Measurements from ENCODE around the gene MDN1.

MDN1 gene

GRCh38 chr6:89623749-89624148 is 195.8 kb downstream of the MDN1 start:
- ATAC-seq = no peak
- TF ChIP-seq CSRNP3 (CRISPR knock-in tag; IDR thresholded peaks at IDR 0.05) = no peak
- TF ChIP-seq OSR1 (CRISPR knock-in tag; IDR thresholded peaks at IDR 0.05) = no peak
- TF ChIP-seq ZFP30 (CRISPR knock-in tag; IDR thresholded peaks at IDR 0.05) = no peak

GRCh38 chr6:89619567-89619966 is 200.0 kb downstream of the MDN1 start:
- no peak for TF ChIP-seq ARNTL (CRISPR knock-in tag; IDR thresholded peaks at IDR 0.05; ENCODE audit: borderline replicate concordance, low read depth)
- TF ChIP-seq SNAI2 (CRISPR knock-in tag; IDR thresholded peaks at IDR 0.05) = no peak
- no peak for TF ChIP-seq RARB (CRISPR knock-in tag; IDR thresholded peaks at IDR 0.05)
- no peak for TF ChIP-seq ISL1 (CRISPR knock-in tag; IDR thresholded peaks at IDR 0.05)
- no peak for TF ChIP-seq GLIS3 (CRISPR knock-in tag; IDR thresholded peaks at IDR 0.05)
- no peak for TF ChIP-seq ZFP30 (CRISPR knock-in tag; IDR thresholded peaks at IDR 0.05)
- no peak for TF ChIP-seq PATZ1 (CRISPR knock-in tag; IDR thresholded peaks at IDR 0.05; ENCODE audit: borderline replicate concordance)
- TF ChIP-seq TOX (CRISPR knock-in tag; IDR thresholded peaks at IDR 0.05; ENCODE audit: borderline replicate concordance) = no peak
- no peak for TF ChIP-seq CSRNP3 (CRISPR knock-in tag; IDR thresholded peaks at IDR 0.05)
- no peak for TF ChIP-seq POU6F1 (CRISPR knock-in tag; IDR thresholded peaks at IDR 0.05; ENCODE audit: borderline replicate concordance, low read depth)
- no peak for TF ChIP-seq ZNF70 (CRISPR knock-in tag; IDR thresholded peaks at IDR 0.05)
- no peak for TF ChIP-seq ZC3H10 (CRISPR knock-in tag; IDR thresholded peaks at IDR 0.05)
- TF ChIP-seq ZNF565 (CRISPR knock-in tag; conservative IDR thresholded peaks at IDR 0.05; ENCODE audit: low read depth) = no peak
- TF ChIP-seq ZFP3 (CRISPR knock-in tag; IDR thresholded peaks at IDR 0.05) = no peak
- TF ChIP-seq ESRRG (CRISPR knock-in tag; IDR thresholded peaks at IDR 0.05) = no peak
- TF ChIP-seq CREB5 (CRISPR knock-in tag; IDR thresholded peaks at IDR 0.05; ENCODE audit: low read depth) = no peak
- no peak for TF ChIP-seq TCF4 (CRISPR knock-in tag; IDR thresholded peaks at IDR 0.05; ENCODE audit: borderline replicate concordance)
- TF ChIP-seq ZNF8 (CRISPR knock-in tag; IDR thresholded peaks at IDR 0.05) = no peak
- ATAC-seq = no peak

- TF ChIP-seq CSRNP3 (CRISPR knock-in tag; IDR thresholded peaks at IDR 0.05) = no peak
- TF ChIP-seq BACH2 (CRISPR knock-in tag; IDR thresholded peaks at IDR 0.05; ENCODE audit: borderline replicate concordance) = no peak
- no peak for TF ChIP-seq SNAI2 (CRISPR knock-in tag; IDR thresholded peaks at IDR 0.05)
- TF ChIP-seq ZFP3 (CRISPR knock-in tag; IDR thresholded peaks at IDR 0.05) = no peak
- ATAC-seq = no peak
Measured at GRCh38 chr6:89618026-89618425, 201.6 kb downstream of the MDN1 start.

GRCh38 chr6:89616531-89616930 is 203.1 kb downstream of the MDN1 start:
- no peak for ATAC-seq
- TF ChIP-seq ARNTL (CRISPR knock-in tag; IDR thresholded peaks at IDR 0.05; ENCODE audit: borderline replicate concordance, low read depth) (no peak), POU6F1 (CRISPR knock-in tag; IDR thresholded peaks at IDR 0.05; ENCODE audit: borderline replicate concordance, low read depth) (no peak), CSRNP3 (CRISPR knock-in tag; IDR thresholded peaks at IDR 0.05) (no peak), CSDC2 (CRISPR knock-in tag; IDR thresholded peaks at IDR 0.05) (no peak), ZNF8 (CRISPR knock-in tag; IDR thresholded peaks at IDR 0.05) (no peak), GLIS3 (CRISPR knock-in tag; IDR thresholded peaks at IDR 0.05) (no peak), PATZ1 (CRISPR knock-in tag; IDR thresholded peaks at IDR 0.05; ENCODE audit: borderline replicate concordance) (no peak), ISL1 (CRISPR knock-in tag; IDR thresholded peaks at IDR 0.05) (no peak), OSR1 (CRISPR knock-in tag; IDR thresholded peaks at IDR 0.05) (no peak), BACH2 (CRISPR knock-in tag; IDR thresholded peaks at IDR 0.05; ENCODE audit: borderline replicate concordance) (no peak)
